SK-N-SH (cell line): Measurements from ENCODE around the gene PCSK6. TPM values are rescaled to one million over a fixed set of nuclear protein-coding genes. Genes with fewer than 3 reads are reported as not detected.

Experiments used
- CTCF ChIA-PET: fragments of 300-600, 350-600 bp; formaldehyde crosslinking; extraction: SDS; loops from one replicate; lab custom pipeline; 2021; lab: Yijun Ruan, JAX
- POLR2A ChIA-PET: fragments of 350-600 bp; sonication (Branson Sonifier 250); formaldehyde crosslinking; extraction: SDS; loops from one replicate; lab custom pipeline; 2020; ENCODE audit warnings: antibody characterized with exemption, inconsistent platforms; lab: Yijun Ruan, JAX
- DNase-seq: peaks from one replicate; pipeline ENCODE4 v3.0.0; 2012
- H2AFZ ChIP-seq: fragments of 200-600 bp; sonication (generic); 2 replicates; pipeline ENCODE4 v1.8.1; 2016; ENCODE audit warnings: antibody characterized with exemption, mild to moderate bottlenecking, low read depth
- H3F3A ChIP-seq: fragments of 200-600 bp; sonication (generic); replicated peaks from 2 replicates; pipeline ENCODE3; 2016; ENCODE audit warnings: antibody characterized with exemption, mild to moderate bottlenecking; ENCODE audit not compliant: insufficient read depth
- H3K27ac ChIP-seq, 2 experiments: fragments of 200-500 bp in 1 of 2; fragments of 200-600 bp in 1 of 2; sonication (Bioruptor generic) in 1 of 2; sonication (generic), shearing (Covaris generic) in 1 of 2; 2 replicates each; pipeline versions ENCODE4 v1.5.1 to v1.6.1; 2014 to 2016; ENCODE audit warnings: low read depth in 2 of 2, inconsistent platforms in 1 of 2, low read length in 1 of 2, mild to moderate bottlenecking in 1 of 2, mixed read lengths in 1 of 2
- H3K27me3 ChIP-seq: fragments of 200-600 bp; sonication (generic), shearing (Covaris generic); 2 replicates; pipeline ENCODE4 v1.6.1; 2016; ENCODE audit warnings: mixed run types; ENCODE audit not compliant: insufficient read depth
- H3K36me3 ChIP-seq, 2 experiments: fragments of 200-500 bp in 1 of 2; fragments of 200-600 bp in 1 of 2; sonication (Bioruptor generic) in 1 of 2; sonication (generic) in 1 of 2; replicated peaks in 1 of 2; 2 replicates each; pipeline versions ENCODE3 to v1.5.1; 2014 to 2016; ENCODE audit warnings: low read length in 1 of 2, mild to moderate bottlenecking in 1 of 2; ENCODE audit not compliant: insufficient read depth in 2 of 2, control insufficient read depth in 1 of 2
- H3K4me1 ChIP-seq, 2 experiments: fragments of 200-500 bp in 1 of 2; fragments of 200-600 bp in 1 of 2; sonication (Bioruptor generic) in 1 of 2; sonication (generic), shearing (Covaris generic) in 1 of 2; 2 replicates each; pipeline versions ENCODE4 v1.5.1 to v1.6.1; 2014 to 2016; ENCODE audit warnings: low read depth in 1 of 2, low read length in 1 of 2, mixed run types in 1 of 2; ENCODE audit not compliant: insufficient read depth in 2 of 2, control insufficient read depth in 1 of 2
- H3K4me2 ChIP-seq: fragments of 200-600 bp; sonication (generic), shearing (Covaris generic); 2 replicates; pipeline ENCODE4 v1.6.1; 2017; ENCODE audit warnings: mixed run types
- H3K4me3 ChIP-seq, 2 experiments: fragments of 200-500 bp in 1 of 2; fragments of 200-600 bp in 1 of 2; sonication (Bioruptor generic) in 1 of 2; sonication (generic), shearing (Covaris generic) in 1 of 2; 2 replicates each; pipeline versions ENCODE4 v1.5.1 to v1.8.1; 2014 to 2016; ENCODE audit warnings: low read depth in 2 of 2, inconsistent platforms in 1 of 2, low read length in 1 of 2, mild to moderate bottlenecking in 1 of 2, mixed read lengths in 1 of 2, moderate library complexity in 1 of 2
- H3K79me2 ChIP-seq: fragments of 200-600 bp; sonication (generic); 2 replicates; pipeline ENCODE4 v1.8.1; 2017; ENCODE audit warnings: mild to moderate bottlenecking; ENCODE audit not compliant: insufficient read depth
- H3K9ac ChIP-seq: fragments of 200-600 bp; sonication (generic); 2 replicates; pipeline ENCODE4 v1.6.1; 2017; ENCODE audit warnings: mixed run types
- H3K9me2 ChIP-seq: fragments of 200-600 bp; sonication (generic); 2 replicates; pipeline ENCODE4 v1.6.1; 2017; ENCODE audit warnings: mixed run types
- H3K9me3 ChIP-seq: fragments of 200-600 bp; sonication (generic); 2 replicates; pipeline ENCODE4 v1.6.1; 2017; ENCODE audit warnings: mixed run types, mild to moderate bottlenecking, moderate library complexity
- H4K20me1 ChIP-seq: fragments of 200-600 bp; sonication (generic); 2 replicates; pipeline ENCODE4 v1.6.1; 2017; ENCODE audit warnings: mild to moderate bottlenecking, mixed run types; ENCODE audit not compliant: insufficient read depth
- CHD2 ChIP-seq: fragments of 150-350 bp; IDR thresholded peaks from 2 replicates; pipeline ENCODE4 v1.6.1; 2018; ENCODE audit warnings: low read length; ENCODE audit not compliant: partially characterized antibody
- ELF1 ChIP-seq: IDR thresholded peaks from 2 replicates; pipeline ENCODE4 v1.4.0; 2012
- EZH2phosphoT487 ChIP-seq: fragments of 200-600 bp; sonication (generic); IDR thresholded peaks from 2 replicates; pipeline ENCODE4 v1.6.1; 2017; ENCODE audit warnings: low read depth, mixed run types, mild to moderate bottlenecking, antibody characterized with exemption, moderate library complexity, borderline replicate concordance
- FOSL2 ChIP-seq: IDR thresholded peaks from 2 replicates; pipeline ENCODE4 v1.4.0; 2012; ENCODE audit warnings: low read depth, mild to moderate bottlenecking, moderate library complexity, borderline replicate concordance
- FOXM1 ChIP-seq: IDR thresholded peaks from 2 replicates; pipeline ENCODE4 v1.4.0; 2012; ENCODE audit warnings: low read depth, mild to moderate bottlenecking
- GATA2 ChIP-seq: sonication (generic); formaldehyde crosslinking; IDR thresholded peaks from 2 replicates; pipeline ENCODE4 v1.5.0; 2020; ENCODE audit warnings: mild to moderate bottlenecking, missing genetic modification reagents
- SIN3A ChIP-seq: IDR thresholded peaks from 2 replicates; pipeline ENCODE4 v1.6.1; 2012; ENCODE audit warnings: low read depth, mild to moderate bottlenecking, low read length, moderate library complexity, borderline replicate concordance
- SMC3 ChIP-seq: IDR thresholded peaks from 2 replicates; pipeline ENCODE4 v1.6.1; 2012; ENCODE audit warnings: low read depth, low read length, improper control_type of control experiment
- TEAD4 ChIP-seq: IDR thresholded peaks from 2 replicates; pipeline ENCODE4 v1.4.0; 2012; ENCODE audit warnings: mild to moderate bottlenecking, borderline replicate concordance; ENCODE audit not compliant: insufficient read depth
- WGBS: methylation state at CpG from one replicate; pipeline ENCODE4 v1.1.6; 2017; ENCODE audit warnings: low lambda C conversion rate; 5-methylcytosine and 5-hydroxymethylcytosine counted together
- polyA plus RNA-seq, 3 experiments: library from polyadenylated mRNA; depleted of rRNA; stranded (reverse); fragments of >200 nt; gene quantifications; 2 replicates each; pipeline ENCODE4 v1.2.3, GENCODE V29; 2012
- TF ChIP-seq, protein P1 (sequence below): fragments of 200-600 bp; sonication (generic); IDR thresholded peaks from 2 replicates; pipeline ENCODE4 v1.6.1; 2017; ENCODE audit warnings: antibody characterized with exemption, mild to moderate bottlenecking, moderate library complexity
- TF ChIP-seq, protein P2 (sequence below): fragments of 150-350 bp; IDR thresholded peaks from 2 replicates; pipeline ENCODE4 v1.6.1; 2017; ENCODE audit warnings: antibody characterized with exemption, low read length, low read depth, borderline replicate concordance
- TF ChIP-seq, protein P3 (sequence below): IDR thresholded peaks from 2 replicates; pipeline ENCODE4 v1.4.0; 2012; ENCODE audit warnings: low read depth, borderline replicate concordance
- TF ChIP-seq, protein P4 (sequence below): fragments of 150-350 bp; IDR thresholded peaks from 2 replicates; pipeline ENCODE4 v1.6.1; 2016; ENCODE audit warnings: mild to moderate bottlenecking, low read depth, low read length

Gene PCSK6
- polyA plus RNA-seq, 1 of the 3 experiments (the other 2 are of a cell fraction): 0.03 TPM

DNA sequence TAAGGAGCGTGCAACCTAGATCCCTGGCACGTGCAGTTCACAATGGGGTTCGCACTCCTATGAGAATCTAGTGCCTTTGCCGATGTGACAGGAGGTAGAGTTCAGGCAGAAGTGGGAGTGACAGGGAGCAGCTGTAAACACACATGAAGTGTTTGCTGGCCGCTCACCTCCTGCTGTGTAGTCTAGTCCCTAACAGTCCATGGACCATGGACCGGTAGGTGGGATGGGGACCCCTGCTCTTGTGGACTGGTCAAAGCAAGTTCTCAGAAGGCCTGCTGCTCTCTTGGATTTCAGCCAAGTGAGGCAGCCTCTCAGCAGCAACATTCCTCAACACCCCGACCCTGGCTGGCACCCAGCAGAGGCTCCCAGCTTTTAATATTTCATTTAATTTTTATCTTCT lies 136.3 kb downstream of the PCSK6 start:
- H3K9ac ChIP-seq: no peak overlapping the region
- H3K4me3 ChIP-seq: no peak overlapping the region
- no peak overlapping the region for H3K4me2 ChIP-seq
- H3K9me2 ChIP-seq: no peaks in the 10 kb centered on the region
- DNase-seq: no peak
- CTCF ChIA-PET: no interaction called here
- no peaks in the 10 kb centered on the region for H4K20me1 ChIP-seq
- H3K4me1 ChIP-seq: no peaks in the 10 kb centered on the region; a peak in 1 of 4 replicates
- H3K27me3 ChIP-seq: peaks cover 6% of the 10 kb centered on the region; the same call in 1 of the 2 replicates
- POLR2A ChIA-PET: no interaction called here
- no peak overlapping the region for H2AFZ ChIP-seq
- H3K79me2 ChIP-seq: no peaks in the 10 kb centered on the region
- WGBS: 59% methylated on average over 7 of the region's 7 CpGs
- no peaks in the 10 kb centered on the region for H3K36me3 ChIP-seq
- no peaks in the 10 kb centered on the region for H3K9me3 ChIP-seq
- no peaks in the 10 kb centered on the region for H3F3A ChIP-seq
- no peak for TF ChIP-seq FOSL2
- H3K27ac ChIP-seq: no peak overlapping the region

DNA sequence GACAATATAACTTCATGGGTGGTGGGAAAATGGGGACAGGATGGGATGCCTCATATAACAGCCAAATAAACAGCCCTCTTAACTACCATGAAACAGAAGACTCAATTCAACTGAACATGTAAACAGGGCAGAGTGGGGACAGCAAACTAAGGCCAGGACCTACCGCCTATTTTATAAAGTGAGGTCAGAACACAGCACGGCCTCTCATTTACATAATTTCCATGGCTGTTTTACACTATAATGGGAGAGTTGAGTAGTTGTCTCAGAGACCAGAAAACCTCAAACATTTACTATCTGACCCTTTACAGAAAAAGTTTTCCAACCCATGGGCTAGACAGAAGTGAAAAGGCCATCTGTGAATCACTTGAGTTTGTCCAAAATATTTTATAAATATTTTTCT lies 137.8 kb downstream of the PCSK6 start:
- H3K36me3 ChIP-seq: no peaks in the 10 kb centered on the region
- no peaks in the 10 kb centered on the region for H4K20me1 ChIP-seq
- H3K9me2 ChIP-seq: no peaks in the 10 kb centered on the region
- no peaks in the 10 kb centered on the region for H3K79me2 ChIP-seq
- no peak overlapping the region for H2AFZ ChIP-seq
- no peak for DNase-seq
- H3K27me3 ChIP-seq: peaks cover 6% of the 10 kb centered on the region; the same call in 1 of the 2 replicates
- TF ChIP-seq SMC3 (no peak), ELF1 (no peak), TEAD4 (no peak), SIN3A (no peak), CHD2 (no peak), EZH2phosphoT487 (no peak), GATA2 (CRISPR knock-in tag) (no peak), FOXM1 (no peak)
- TF ChIP-seq, protein P1, sequence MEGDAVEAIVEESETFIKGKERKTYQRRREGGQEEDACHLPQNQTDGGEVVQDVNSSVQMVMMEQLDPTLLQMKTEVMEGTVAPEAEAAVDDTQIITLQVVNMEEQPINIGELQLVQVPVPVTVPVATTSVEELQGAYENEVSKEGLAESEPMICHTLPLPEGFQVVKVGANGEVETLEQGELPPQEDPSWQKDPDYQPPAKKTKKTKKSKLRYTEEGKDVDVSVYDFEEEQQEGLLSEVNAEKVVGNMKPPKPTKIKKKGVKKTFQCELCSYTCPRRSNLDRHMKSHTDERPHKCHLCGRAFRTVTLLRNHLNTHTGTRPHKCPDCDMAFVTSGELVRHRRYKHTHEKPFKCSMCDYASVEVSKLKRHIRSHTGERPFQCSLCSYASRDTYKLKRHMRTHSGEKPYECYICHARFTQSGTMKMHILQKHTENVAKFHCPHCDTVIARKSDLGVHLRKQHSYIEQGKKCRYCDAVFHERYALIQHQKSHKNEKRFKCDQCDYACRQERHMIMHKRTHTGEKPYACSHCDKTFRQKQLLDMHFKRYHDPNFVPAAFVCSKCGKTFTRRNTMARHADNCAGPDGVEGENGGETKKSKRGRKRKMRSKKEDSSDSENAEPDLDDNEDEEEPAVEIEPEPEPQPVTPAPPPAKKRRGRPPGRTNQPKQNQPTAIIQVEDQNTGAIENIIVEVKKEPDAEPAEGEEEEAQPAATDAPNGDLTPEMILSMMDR: no peak
- TF ChIP-seq, protein P2, sequence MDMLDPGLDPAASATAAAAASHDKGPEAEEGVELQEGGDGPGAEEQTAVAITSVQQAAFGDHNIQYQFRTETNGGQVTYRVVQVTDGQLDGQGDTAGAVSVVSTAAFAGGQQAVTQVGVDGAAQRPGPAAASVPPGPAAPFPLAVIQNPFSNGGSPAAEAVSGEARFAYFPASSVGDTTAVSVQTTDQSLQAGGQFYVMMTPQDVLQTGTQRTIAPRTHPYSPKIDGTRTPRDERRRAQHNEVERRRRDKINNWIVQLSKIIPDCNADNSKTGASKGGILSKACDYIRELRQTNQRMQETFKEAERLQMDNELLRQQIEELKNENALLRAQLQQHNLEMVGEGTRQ: no peak
- TF ChIP-seq, protein P3, sequence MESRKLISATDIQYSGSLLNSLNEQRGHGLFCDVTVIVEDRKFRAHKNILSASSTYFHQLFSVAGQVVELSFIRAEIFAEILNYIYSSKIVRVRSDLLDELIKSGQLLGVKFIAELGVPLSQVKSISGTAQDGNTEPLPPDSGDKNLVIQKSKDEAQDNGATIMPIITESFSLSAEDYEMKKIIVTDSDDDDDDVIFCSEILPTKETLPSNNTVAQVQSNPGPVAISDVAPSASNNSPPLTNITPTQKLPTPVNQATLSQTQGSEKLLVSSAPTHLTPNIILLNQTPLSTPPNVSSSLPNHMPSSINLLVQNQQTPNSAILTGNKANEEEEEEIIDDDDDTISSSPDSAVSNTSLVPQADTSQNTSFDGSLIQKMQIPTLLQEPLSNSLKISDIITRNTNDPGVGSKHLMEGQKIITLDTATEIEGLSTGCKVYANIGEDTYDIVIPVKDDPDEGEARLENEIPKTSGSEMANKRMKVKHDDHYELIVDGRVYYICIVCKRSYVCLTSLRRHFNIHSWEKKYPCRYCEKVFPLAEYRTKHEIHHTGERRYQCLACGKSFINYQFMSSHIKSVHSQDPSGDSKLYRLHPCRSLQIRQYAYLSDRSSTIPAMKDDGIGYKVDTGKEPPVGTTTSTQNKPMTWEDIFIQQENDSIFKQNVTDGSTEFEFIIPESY: no peak
- TF ChIP-seq, protein P4, sequence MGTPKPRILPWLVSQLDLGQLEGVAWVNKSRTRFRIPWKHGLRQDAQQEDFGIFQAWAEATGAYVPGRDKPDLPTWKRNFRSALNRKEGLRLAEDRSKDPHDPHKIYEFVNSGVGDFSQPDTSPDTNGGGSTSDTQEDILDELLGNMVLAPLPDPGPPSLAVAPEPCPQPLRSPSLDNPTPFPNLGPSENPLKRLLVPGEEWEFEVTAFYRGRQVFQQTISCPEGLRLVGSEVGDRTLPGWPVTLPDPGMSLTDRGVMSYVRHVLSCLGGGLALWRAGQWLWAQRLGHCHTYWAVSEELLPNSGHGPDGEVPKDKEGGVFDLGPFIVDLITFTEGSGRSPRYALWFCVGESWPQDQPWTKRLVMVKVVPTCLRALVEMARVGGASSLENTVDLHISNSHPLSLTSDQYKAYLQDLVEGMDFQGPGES: no peak
- H3K9ac ChIP-seq: no peak overlapping the region
- H3K27ac ChIP-seq: no peak overlapping the region
- no peaks in the 10 kb centered on the region for H3F3A ChIP-seq
- no peaks in the 10 kb centered on the region for H3K9me3 ChIP-seq
- POLR2A ChIA-PET: no interaction called here
- CTCF ChIA-PET: no interaction called here
- no peaks in the 10 kb centered on the region for H3K4me1 ChIP-seq
- no peak overlapping the region for H3K4me2 ChIP-seq
- no peak overlapping the region for H3K4me3 ChIP-seq
- WGBS: 74% methylated on average over 2 of the region's 2 CpGs
